ENCODE results near the gene PSMG3.

PSMG3 gene

GRCh38 chr7:1557006-1557405, 12.8 kb downstream of the PSMG3 start:
- DNase-seq: no peak

GRCh38 chr7:1555813-1556543, 13.9 kb downstream of the PSMG3 start, which contains the start of gene TMEM184A:
Gene TMEM184A, minus strand, starts transcription at chr7:1556205. Its CDS starts 721 bp downstream, at chr7:1555484.
- DNase-seq: peak; percentile 45

GRCh38 chr7:1555046-1555812, 14.6 kb downstream of the PSMG3 start:
- DNase-seq: no peak

- DNase-seq: no peak
Measured at GRCh38 chr7:1554333-1555045, 15.3 kb downstream of the PSMG3 start.

- DNase-seq: no peak
Measured at GRCh38 chr7:1553512-1554210, 16.2 kb downstream of the PSMG3 start.

GRCh38 chr7:1552200-1552599, 17.6 kb downstream of the PSMG3 start:
- no peak for DNase-seq

GRCh38 chr7:1550846-1551155, 19.0 kb downstream of the PSMG3 start:
- DNase-seq: no peak

- DNase-seq: no peak
Measured at GRCh38 chr7:1550005-1550845, 19.6 kb downstream of the PSMG3 start.

- no peak for DNase-seq
Measured at GRCh38 chr7:1549357-1550004, 20.4 kb downstream of the PSMG3 start.

- no peak for DNase-seq
Measured at GRCh38 chr7:1548944-1549343, 20.9 kb downstream of the PSMG3 start.

GRCh38 chr7:1548438-1548831, 21.4 kb downstream of the PSMG3 start:
- DNase-seq: no peak

GRCh38 chr7:1547777-1548437, 21.9 kb downstream of the PSMG3 start:
- no peak for DNase-seq

GRCh38 chr7:1546909-1547776, 22.7 kb downstream of the PSMG3 start:
- no peak for DNase-seq

GRCh38 chr7:1546274-1546908, 23.4 kb downstream of the PSMG3 start:
- DNase-seq: no peak

- DNase-seq: no peak
Measured at GRCh38 chr7:1545417-1546246, 24.2 kb downstream of the PSMG3 start.

GRCh38 chr7:1544896-1545416, 24.9 kb downstream of the PSMG3 start:
- no peak for DNase-seq

- no peak for DNase-seq
Measured at GRCh38 chr7:1544178-1544895, 25.5 kb downstream of the PSMG3 start.

GRCh38 chr7:1543826-1544177, 26.0 kb downstream of the PSMG3 start:
- DNase-seq: no peak
